HG02571 (cell line): Measurements from ENCODE around the gene PIM3.

Experiments
- ATAC-seq: cut with Tn5 transposase; IDR thresholded peaks from one replicate; pipeline ENCODE4 v1.9.1; 2021; ENCODE audit warnings: mild to moderate bottlenecking, moderate library complexity; ENCODE audit not compliant: unreplicated experiment

PIM3 gene

GRCh38 chr22:49960159-49961004 lies at the start of gene PIM3:
Gene PIM3, plus strand, starts transcription at chr22:49960772. Its CDS starts 176 bp downstream, at chr22:49960948.
- peak; percentile 56 for ATAC-seq

- no peak for ATAC-seq
Observed at GRCh38 chr22:49911881-49912625, 48.5 kb upstream of the PIM3 start.

- no peak for ATAC-seq
Observed at GRCh38 chr22:49913026-49913425, 47.5 kb upstream of the PIM3 start.

- ATAC-seq = no peak
Observed at GRCh38 chr22:49913446-49913845, 47.1 kb upstream of the PIM3 start.

GRCh38 chr22:49914256-49914655 lies 46.3 kb upstream of the PIM3 start:
- ATAC-seq = no peak

GRCh38 chr22:49915610-49916009 lies 45.0 kb upstream of the PIM3 start:
- no peak for ATAC-seq

GRCh38 chr22:49916831-49917230 lies 43.7 kb upstream of the PIM3 start:
- ATAC-seq = no peak

GRCh38 chr22:49917974-49918910 lies 42.3 kb upstream of the PIM3 start, which contains the start of the genes ALG12 and CRELD2:
Gene ALG12, minus strand, starts transcription at chr22:49918438. Its CDS starts 4,673 bp downstream, at chr22:49913765.
Gene CRELD2, plus strand, starts transcription at chr22:49918634. Its CDS starts 136 bp downstream, at chr22:49918770.
- peak; percentile 84 for ATAC-seq

- ATAC-seq = no peak
Observed at GRCh38 chr22:49918911-49919881, 41.4 kb upstream of the PIM3 start.

GRCh38 chr22:49920859-49921258 lies 39.7 kb upstream of the PIM3 start:
- ATAC-seq = no peak

GRCh38 chr22:49921508-49922278 lies 38.9 kb upstream of the PIM3 start:
- no peak for ATAC-seq

- no peak for ATAC-seq
Observed at GRCh38 chr22:49922484-49922883, 38.1 kb upstream of the PIM3 start.

GRCh38 chr22:49922926-49923325 lies 37.6 kb upstream of the PIM3 start:
- no peak for ATAC-seq

GRCh38 chr22:49923445-49923844 lies 37.1 kb upstream of the PIM3 start:
- ATAC-seq = no peak

- ATAC-seq = no peak
Observed at GRCh38 chr22:49924113-49924833, 36.3 kb upstream of the PIM3 start.

GRCh38 chr22:49925525-49926128 lies 34.9 kb upstream of the PIM3 start:
- ATAC-seq = peak; percentile 44

- ATAC-seq = no peak
Observed at GRCh38 chr22:49926916-49927315, 33.7 kb upstream of the PIM3 start.
